Gastroesophageal sphincter (tissue), 2 donors: ENCODE results near the gene C19orf12.

Source experiments
- POLR2A ChIP-seq, 2 donors: fragments of 450-650 bp; IDR thresholded peaks; one replicate each; pipeline ENCODE4 v1.6.1; 2017; ENCODE audit warnings: antibody characterized with exemption in 2 of 2, mild to moderate bottlenecking in 2 of 2, moderate library complexity in 1 of 2
- POLR2AphosphoS5 ChIP-seq: sonication (generic); formaldehyde crosslinking; IDR thresholded peaks from one replicate; pipeline ENCODE4 v1.6.1; 2017; ENCODE audit warnings: antibody characterized with exemption

- TF ChIP-seq POLR2AphosphoS5 = no peak
- TF ChIP-seq POLR2A (IDR thresholded peaks at IDR 0.05) = no peak
These were observed 48.1 kb upstream of the C19orf12 start for GRCh38 chr19:29763196-29763595.
